ENCODE results near the gene RASA4. TPM values are rescaled to one million over a fixed set of nuclear protein-coding genes. Genes with fewer than 3 reads are reported as not detected.
"Not testable (repeated sequence)": the region's sequence is repeated elsewhere in the genome, so short reads cannot be mapped to it uniquely, and the experiment has no call there.

The RASA4 gene
- 44.6 TPM for polyA plus RNA-seq (2013, experiment 1 of 2; ENCODE audit: insufficient read length)
- 39.6 TPM for polyA plus RNA-seq (2013, experiment 2 of 2; ENCODE audit: insufficient read length)

DNA sequence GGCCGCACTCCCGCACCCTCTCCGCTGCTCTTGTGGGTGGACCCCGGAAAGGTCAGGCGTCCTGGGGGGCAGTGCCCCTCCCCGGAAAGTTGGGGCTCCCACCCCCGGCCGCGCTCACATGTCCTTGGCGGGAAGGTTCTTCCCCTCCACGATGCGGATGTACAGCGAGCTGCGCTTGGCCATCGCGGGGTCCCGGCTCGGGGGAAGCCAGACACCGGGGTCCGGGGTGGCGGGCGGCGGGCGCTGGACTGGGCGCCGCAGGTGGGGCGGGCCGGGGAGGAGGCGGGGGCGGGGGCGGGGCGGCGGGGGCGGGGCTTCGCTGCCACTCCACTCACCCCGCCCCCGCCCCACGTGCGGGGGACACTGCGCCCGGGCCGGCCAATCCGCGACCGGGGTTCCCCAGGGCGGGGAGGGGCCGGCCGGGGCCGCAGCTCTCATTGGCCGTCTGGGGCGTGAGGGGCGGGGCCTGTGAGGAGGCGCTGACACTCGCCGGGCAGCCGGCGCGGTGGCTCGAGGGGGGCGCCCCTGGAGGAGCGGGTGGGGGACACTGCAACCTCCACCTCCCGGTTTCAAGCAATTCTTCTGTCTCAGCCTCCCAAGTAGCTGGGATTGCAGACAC, at the start of gene RASA4:
RASA4 (minus strand) TSS at position 250 of the 619 bp plus-strand sequence; CDS start at position 183, 67 bp downstream.
- peak; percentile 2 for DNase-seq

- DNase-seq, result not testable (repeated sequence)
These were observed 48.2 kb upstream of the RASA4 start for GRCh38 chr7:102664765-102665164.

- DNase-seq, result not testable (repeated sequence)
These were observed 33.4 kb upstream of the RASA4 start, which contains the start of gene SPDYE2B for GRCh38 chr7:102649924-102650323. Gene SPDYE2B (plus strand): TSS chr7:102650319. CDS start chr7:102652349, 2,030 bp downstream.

- DNase-seq, result not testable (repeated sequence)
These were observed 31.3 kb upstream of the RASA4 start for GRCh38 chr7:102647813-102648212.

DNA sequence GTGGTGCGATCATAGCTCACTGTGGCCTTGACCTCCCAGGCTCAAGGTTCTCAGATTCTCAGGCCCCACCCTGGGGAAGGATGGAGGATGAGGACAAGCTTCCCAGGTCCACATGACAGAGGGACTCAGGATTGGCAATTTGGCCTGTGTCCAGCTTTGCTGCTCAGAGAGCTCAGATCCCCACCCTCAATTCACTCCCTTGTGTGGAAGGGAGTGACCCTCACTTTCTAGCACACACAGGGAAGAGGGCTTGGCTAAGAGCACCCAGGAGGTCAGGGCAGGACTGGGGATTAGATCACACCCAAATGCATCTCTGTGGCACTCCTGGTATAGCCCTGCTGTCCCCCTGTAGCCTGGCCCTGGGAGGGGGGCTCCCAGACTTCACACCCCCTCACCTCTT, 26.8 kb upstream of the RASA4 start:
- not testable (repeated sequence) for DNase-seq

DNA sequence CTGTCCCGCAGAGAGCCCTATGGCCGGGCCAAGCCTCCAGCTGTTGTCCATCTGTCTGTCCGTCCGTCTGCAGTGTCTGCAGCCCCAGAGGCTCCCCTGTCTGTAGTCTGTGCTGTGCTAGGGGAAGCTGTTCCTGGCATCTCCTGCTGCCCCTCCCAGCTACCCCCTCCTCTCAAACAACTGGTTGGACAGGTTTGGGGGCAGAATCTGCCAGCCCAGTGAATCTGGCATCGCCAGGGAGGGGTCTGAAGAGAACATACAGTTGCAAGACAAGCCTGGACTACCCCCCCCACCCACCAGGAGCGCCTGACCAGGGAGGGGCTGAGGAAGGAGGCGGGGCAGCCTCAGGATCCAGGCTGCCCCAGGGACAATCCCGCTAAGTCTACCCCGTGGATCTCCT, 26.1 kb upstream of the RASA4 start, which contains the start of gene UPK3BL1:
UPK3BL1 (minus strand) TSS at position 101 of the 400 bp plus-strand sequence; CDS start at position 51, 50 bp downstream.
- not testable (repeated sequence) for DNase-seq

DNA sequence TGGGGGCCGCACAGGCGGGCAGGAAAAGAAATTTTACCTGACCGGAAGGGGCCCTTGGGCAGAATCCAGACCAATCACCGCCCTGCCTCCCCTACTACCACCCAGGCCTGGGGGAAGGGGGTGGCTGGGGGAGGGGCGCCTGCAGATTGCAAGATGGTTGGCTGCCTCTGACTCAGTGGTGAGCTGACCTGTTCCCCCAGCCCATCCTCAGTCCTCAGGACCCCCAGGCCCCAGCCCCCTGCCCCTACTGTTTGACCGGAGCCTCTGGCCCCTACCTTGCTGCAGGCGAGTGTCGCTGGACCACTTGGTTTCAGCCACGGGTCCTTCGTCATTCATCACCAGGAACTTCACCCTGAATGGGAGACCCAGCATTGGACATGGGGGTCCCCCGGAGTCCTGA, 22.3 kb upstream of the RASA4 start:
- not testable (repeated sequence) for DNase-seq

- not testable (repeated sequence) for DNase-seq
These were observed 20.4 kb upstream of the RASA4 start for GRCh38 chr7:102636956-102637355.

DNA sequence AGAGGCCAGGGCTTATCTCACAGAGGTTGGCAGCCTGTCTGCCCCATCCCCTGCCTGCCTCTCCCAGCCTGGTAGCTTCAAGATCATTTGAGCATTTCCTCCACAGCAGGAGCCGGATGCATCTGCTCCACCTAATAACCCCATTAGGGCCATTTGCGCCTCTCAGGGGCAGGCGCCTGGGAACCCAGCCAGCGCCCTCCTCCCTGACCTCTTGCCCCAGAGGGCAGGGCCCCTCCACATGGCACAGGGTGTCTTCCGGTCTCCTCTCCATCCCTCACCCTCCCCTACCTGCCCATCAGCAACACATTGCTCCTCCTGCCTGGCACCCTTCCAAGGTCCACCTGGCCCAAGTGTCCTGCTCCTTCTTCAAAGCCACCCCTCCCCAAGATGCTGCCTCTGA, 18.8 kb upstream of the RASA4 start:
- not testable (repeated sequence) for DNase-seq

DNA sequence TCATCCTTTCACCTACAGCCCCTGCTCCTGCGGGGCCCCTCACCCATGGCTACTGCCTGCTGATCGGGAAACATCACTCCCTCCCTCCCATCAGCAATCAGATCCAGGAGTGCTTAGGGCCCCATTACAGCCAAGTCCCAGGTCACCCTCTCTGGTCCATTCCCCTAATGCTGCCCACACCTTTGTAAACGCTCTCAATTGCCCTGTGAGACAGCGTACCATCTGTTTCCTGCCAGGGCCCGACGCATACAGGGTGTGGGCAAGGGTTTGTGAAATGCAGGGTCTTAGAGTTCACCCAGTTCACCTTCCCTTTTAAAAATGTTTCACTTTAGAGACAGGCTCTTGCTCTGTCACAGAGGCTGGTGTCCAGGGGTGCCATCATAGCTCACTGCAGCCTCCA, 17.7 kb upstream of the RASA4 start:
- not testable (repeated sequence) for DNase-seq

DNA sequence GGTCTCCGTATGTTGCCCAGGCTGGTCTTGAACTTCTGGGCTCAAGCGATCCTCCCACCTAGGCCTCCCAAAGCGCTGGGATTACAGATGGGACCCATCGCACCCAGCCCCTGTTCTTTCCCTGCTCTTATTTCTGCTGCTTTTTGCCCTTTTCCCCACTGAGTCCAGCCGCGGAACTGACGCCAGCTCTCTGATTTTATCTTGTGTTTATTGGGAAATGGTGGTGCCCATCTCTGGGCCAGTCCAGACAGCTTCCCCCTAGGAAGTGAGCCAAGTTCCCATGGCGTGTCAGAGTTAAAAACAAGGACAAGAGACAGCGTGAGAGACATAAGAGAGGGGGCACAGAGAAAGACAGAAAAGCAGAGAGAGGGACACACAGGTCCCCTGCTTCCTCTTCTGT, 14.1 kb upstream of the RASA4 start:
- not testable (repeated sequence) for DNase-seq

DNA sequence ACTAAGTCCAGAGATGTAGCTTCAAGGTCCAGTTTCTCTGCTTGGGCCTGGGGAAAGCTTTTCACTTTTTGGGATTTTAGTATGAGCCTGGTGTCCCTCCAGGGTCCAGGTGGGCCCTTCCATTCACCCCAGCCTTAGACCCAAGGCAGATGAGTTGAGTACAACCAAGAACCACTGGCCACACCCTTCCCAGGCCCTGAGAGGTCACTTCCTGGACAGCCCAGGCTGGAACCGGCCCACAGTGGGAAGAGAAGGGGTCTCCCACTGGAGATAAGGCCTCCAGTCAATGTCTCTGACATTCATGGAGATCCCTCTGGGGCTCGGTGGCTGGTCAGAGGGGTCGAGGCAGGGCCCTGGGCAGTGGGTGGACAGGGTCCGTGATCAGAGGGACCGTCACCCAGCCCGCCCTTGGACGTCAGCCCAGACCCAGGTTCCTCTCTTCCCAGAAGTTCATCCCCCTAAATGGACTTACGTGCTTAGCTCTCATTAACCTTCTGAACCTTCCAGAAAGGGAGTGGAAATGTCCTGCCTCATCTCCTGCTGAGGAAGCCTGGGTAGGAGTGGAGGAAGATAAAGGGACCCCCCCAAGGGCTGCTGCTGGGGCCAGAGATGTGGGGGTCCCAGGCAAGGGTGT, 10.8 kb upstream of the RASA4 start:
- DNase-seq, result not testable (repeated sequence)

DNA sequence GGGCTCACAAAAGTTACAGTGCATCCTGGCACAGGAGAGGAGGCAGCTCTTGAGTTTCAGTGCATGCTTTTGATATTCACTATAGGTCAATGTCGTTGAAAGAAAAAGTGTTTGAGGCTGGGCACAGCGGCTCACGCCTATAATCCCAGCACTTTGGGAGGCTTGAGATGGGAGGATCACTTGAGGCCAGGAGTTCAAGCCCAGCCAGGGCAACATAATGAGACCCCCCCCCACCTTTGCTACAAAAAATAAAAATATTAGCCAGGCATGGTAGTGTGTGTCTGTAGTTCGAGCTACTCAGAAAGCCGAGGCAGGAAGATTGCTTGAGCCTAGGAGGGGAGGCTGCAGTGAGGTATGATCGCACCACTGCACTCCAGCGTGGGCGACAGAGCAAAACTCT, 1.6 kb upstream of the RASA4 start:
- DNase-seq, result not testable (repeated sequence)

DNA sequence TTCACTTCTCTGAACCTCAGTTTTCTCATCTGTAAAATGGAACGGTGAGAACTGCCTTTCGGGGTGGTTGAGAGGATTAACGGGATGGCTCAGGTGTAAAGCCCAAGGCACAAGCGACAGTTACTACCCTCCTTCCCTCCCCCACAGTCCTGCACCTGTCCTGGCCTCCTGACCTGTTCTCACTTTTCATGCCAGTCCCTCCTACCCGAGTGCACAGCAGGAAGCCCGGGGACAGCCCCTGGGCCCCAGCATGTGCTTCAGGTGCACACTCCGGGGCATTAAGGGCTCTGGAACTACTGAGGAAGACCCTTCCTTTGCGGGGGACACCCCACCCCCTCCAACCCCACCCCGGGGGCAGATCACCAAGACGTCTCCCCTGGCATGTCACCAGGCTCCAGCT, 626 bp downstream of the RASA4 start:
- DNase-seq, result not testable (repeated sequence)

DNA sequence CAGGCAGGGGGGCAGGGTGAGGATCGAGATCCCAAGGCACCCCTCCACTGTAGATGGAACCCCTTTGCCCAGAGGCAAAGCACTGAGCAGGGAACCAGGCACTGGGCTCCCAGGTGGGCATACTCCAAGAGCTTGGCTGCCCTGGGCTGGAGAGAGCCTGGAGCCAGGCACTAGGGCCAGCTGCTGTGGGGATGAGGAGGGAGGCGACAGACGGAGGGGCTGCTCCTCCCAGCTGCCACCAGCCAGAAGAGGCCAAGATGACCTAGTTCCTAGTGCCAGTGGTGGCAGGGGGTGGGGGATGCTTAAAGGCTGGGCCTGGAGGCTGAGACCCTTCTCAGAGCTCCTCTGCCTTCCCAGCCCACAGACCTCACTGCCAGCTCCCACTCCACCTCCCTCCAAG, 1.7 kb downstream of the RASA4 start:
- not testable (repeated sequence) for DNase-seq

DNA sequence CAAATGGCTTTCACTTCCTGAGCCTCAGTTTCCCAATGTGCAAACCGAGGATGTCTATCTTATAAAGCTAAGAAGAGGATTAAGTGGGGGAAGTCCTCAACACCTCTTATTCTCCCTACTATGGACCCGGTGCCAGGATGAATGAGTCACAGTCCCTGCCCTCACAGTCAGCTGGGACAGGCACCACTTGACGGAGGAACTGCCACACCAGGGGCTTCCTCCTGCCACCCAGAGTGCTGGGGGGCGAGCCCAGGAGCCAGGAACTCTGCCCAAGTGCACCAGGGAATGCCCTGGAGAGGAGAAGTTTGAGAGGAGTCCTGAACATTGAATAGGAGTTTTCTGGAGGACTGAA, 2.2 kb downstream of the RASA4 start:
- not testable (repeated sequence) for DNase-seq

GRCh38 chr7:102613575-102614345, 2.8 kb downstream of the RASA4 start:
- DNase-seq, result not testable (repeated sequence)

DNA sequence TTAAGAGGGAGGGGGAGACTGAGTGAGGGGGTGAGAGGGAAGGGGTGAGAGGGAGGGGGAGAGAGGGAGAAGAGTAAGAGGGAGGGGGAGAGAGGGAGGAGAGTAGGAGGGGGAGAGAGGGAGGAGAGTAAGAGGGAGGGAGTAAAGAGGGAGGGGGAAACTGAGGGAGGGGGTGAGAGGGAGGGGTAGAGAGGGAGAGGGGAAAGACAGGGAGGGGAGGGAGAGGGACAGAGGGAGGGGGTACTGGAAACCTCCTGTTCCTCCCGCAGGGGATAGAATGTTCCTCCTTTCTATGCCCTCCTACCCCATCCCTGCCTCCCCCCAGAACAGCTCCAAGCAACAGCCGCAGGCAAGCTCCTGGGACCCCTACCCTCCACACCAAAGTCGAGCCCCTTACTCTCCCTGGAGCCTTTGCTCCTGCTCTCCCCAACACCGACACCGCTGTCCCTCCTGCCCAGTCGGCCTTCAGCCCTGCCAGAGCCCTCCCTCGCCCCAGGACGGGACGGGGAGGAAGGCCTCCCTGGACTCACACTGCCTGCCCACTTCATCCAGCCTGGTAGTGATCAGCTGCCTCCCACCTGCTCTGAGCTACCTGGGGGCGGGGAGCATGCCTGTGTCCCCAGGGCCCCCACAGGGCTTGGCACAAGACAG, 4.8 kb downstream of the RASA4 start:
- DNase-seq, result peak; percentile 45

- not testable (repeated sequence) for DNase-seq
These were observed 5.4 kb downstream of the RASA4 start for GRCh38 chr7:102611013-102611674.

DNA sequence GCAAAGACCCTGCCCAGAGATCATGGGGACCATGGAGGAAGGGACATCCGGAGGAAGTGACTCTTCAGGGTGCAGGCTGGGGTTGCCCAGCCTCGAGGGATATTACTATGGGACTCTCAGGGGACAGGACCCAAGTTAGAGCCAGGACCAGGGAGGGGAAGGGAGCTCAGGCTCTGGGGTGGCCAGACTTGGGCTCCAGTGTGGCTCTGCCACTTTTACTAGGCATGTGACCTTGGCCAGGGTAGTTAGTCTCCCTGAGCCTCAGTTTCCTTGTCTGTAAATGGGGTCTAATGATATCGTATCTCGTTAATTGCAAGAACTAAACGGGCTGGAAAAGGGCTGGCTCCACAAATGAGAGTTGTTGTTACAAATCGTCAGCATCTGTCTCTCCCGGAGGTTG, 6.1 kb downstream of the RASA4 start:
- not testable (repeated sequence) for DNase-seq

DNA sequence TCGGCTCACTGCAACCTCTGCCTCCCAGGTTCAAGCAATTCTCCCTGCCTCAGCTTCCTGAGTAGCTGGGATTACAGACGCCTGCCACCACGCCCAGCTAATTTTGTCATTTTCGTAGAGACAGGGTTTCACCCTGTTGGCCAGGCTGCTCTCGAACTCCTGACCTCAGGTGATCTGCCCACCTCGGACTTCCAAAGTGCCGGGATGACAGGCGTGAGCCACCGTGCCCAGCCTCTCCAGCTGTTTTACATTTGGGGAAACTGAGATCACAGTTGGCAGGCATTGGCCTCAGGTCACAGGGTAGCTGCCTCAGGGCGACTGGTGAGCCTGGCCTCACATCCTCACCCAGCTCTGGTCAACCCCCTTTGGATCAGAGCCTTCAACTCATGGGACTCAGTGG, 6.8 kb downstream of the RASA4 start:
- not testable (repeated sequence) for DNase-seq

GRCh38 chr7:102606848-102607247, 9.7 kb downstream of the RASA4 start:
- not testable (repeated sequence) for DNase-seq

Data from fibroblast of skin of scalp (primary cell).